Measurements from ENCODE around the gene SPDYC. TPM values are rescaled to one million over a fixed set of nuclear protein-coding genes. Genes with fewer than 3 reads are reported as not detected.

The SPDYC gene
- total RNA-seq, 1 donor from 2014 or later = not detected

DNA sequence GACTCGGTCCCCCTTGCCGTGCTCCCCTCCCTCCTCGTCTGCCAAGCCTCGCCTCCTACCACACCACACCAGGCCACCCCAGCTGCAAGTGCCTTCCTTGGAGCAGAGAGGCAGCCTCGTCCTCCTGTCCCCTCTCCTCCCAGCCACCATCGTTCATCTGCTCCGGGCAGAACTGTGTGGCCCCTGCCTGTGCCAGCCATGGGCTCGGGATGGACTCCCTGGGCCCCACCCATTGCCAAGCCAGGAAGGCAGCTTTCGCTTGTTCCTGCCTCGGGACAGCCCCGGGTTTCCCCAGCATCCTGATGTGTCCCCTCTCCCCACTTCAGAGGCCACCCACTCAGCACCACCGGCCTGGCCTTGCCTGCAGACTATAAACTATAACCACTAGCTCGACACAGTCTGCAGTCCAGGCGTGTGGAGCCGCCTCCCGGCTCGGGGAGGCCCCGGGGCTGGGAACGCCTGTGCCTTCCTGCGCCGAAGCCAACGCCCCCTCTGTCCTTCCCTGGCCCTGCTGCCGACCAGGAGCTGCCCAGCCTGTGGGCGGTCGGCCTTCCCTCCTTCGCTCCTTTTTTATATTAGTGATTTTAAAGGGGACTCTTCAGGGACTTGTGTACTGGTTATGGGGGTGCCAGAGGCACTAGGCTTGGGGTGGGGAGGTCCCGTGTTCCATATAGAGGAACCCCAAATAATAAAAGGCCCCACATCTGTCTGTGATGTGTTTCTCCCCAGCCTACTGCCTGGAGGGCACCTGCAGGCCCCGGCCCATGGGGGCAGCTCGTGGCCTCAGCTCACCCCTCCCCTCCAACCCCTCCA, 41.5 kb downstream of the SPDYC start:
- H3K4me1 Mint-ChIP-seq (ENCODE audit: unreplicated experiment) = peaks cover 12% of the 10 kb centered on the region
- no peak overlapping the region for H3K4me3 Mint-ChIP-seq (ENCODE audit: unreplicated experiment)
- TF ChIP-seq CTCF (IDR thresholded peaks at IDR 0.05; ENCODE audit: unreplicated experiment) = no peak
- no peak for DNase-seq (ENCODE audit: low spot score)
- no peaks in the 10 kb centered on the region for H3K9me3 Mint-ChIP-seq (ENCODE audit: unreplicated experiment)
- H3K27me3 Mint-ChIP-seq (ENCODE audit: unreplicated experiment) = peaks cover 7% of the 10 kb centered on the region
- peaks cover 30% of the 10 kb centered on the region for H3K36me3 Mint-ChIP-seq (ENCODE audit: low read depth, unreplicated experiment)
- H3K27ac Mint-ChIP-seq (ENCODE audit: unreplicated experiment) = no peak overlapping the region

DNA sequence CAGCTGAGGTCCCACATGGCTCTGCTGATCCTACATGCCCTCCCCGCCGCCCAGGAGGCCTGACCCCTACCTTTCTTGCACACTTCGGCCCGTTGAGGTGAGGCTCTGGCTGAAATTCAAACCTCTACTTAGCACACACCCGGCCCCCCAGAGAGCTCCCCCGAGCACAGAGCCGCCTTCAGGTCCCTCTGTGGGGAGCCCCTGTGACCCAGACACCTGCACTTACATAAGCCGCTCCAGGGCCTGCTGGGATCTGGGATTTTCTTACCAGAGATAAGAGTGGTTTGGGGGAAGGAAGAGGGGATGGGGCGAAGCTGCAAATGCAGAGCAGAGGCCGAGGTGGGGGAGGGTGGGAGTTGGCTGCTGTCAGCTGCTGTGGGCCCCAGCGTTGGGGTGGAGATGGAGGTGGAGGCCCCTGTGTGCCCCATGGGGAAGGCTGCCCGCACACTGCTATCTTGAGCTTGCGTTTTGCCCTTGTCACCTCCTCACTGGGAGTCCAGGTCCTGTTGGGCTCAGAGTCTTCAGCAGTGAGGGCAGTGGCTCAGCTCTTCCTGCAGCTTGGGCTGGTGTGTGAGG, 42.3 kb downstream of the SPDYC start:
- Mint-ChIP-seq H3K9me3 (ENCODE audit: unreplicated experiment) (no peaks in the 10 kb centered on the region), H3K4me1 (ENCODE audit: unreplicated experiment) (peaks cover 12% of the 10 kb centered on the region), H3K27me3 (ENCODE audit: unreplicated experiment) (peaks cover 6% of the 10 kb centered on the region), H3K36me3 (ENCODE audit: low read depth, unreplicated experiment) (peaks cover 30% of the 10 kb centered on the region), H3K27ac (ENCODE audit: unreplicated experiment) (no peak overlapping the region), H3K4me3 (ENCODE audit: unreplicated experiment) (no peak overlapping the region)
- TF ChIP-seq CTCF (IDR thresholded peaks at IDR 0.05; ENCODE audit: unreplicated experiment) = no peak
- DNase-seq (ENCODE audit: low spot score) = no peak

DNA sequence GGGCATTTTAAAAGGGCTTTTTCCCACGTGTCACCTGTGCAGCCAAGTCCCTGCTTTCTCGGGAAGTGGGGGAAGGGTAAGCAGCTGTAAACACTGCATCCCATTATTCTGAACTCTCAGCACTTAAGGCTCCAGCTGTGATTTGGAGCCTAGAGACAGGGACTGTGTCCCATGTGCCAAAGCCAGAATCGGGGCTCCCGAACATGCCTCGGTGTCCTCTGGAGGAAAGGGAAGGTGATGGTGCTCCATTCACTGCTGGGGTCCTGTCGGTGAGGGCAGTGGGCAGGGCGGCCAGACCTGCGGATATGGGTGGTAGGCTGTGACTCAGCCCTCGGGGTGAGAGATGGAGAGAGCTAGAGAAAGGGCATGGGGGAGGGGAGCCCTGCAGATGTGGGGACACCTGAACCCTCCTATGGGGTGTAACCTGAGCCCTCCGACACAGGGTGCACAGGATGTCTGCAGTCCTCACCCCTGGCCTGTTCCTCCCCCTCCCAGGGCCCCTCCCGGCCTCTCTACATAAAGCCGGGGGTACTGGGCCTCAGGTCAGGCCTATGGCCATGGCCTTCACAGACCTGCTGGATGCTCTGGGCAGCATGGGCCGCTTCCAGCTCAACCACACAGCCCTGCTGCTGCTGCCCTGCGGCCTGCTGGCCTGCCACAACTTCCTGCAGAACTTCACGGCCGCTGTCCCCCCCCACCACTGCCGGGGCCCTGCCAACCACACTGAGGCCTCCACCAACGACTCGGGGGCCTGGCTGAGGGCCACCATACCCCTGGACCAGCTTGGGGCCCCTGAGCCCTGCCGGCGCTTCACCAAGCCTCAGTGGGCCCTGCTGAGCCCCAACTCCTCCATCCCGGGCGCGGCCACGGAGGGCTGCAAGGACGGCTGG, 43.5 kb downstream of the SPDYC start:
- DNase-seq (ENCODE audit: low spot score) = no peak
- H3K36me3 Mint-ChIP-seq (ENCODE audit: low read depth, unreplicated experiment) = peaks cover 24% of the 10 kb centered on the region
- peaks cover 6% of the 10 kb centered on the region for H3K27me3 Mint-ChIP-seq (ENCODE audit: unreplicated experiment)
- TF ChIP-seq CTCF (IDR thresholded peaks at IDR 0.05; ENCODE audit: unreplicated experiment) = no peak
- no peak overlapping the region for H3K4me3 Mint-ChIP-seq (ENCODE audit: unreplicated experiment)
- H3K9me3 Mint-ChIP-seq (ENCODE audit: unreplicated experiment) = no peaks in the 10 kb centered on the region
- peaks cover 12% of the 10 kb centered on the region for H3K4me1 Mint-ChIP-seq (ENCODE audit: unreplicated experiment)
- H3K27ac Mint-ChIP-seq (ENCODE audit: unreplicated experiment) = no peak overlapping the region

DNA sequence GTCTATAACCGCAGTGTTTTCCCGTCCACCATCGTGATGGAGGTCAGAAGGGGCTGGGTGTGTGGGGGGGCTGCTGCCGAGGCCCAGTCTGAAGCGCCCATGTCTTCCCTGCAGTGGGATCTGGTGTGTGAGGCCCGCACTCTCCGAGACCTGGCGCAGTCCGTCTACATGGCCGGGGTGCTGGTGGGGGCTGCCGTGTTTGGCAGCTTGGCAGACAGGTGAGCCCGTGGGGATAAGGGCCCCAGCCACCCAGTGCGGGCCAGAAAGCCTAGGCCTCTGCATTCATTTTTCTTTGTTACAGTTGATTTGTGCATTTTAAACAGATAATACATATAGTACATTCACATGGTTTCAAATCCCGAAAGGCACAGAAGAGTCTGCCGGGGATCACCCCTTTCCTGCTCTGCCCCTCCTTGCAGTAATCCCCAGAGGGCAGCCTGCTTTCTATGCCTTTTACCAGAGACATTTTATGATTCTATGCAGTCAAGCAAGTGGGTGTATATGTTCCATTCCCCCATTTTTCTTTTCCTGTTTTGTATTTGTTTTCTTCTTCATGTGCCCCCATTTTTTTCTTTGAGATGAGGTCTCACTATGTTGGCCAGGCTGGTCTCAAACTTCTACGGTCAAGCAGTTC, 44.3 kb downstream of the SPDYC start:
- Mint-ChIP-seq H3K9me3 (ENCODE audit: unreplicated experiment) (no peaks in the 10 kb centered on the region), H3K4me3 (ENCODE audit: unreplicated experiment) (peak overlapping the region; percentile 66), H3K4me1 (ENCODE audit: unreplicated experiment) (peaks cover 12% of the 10 kb centered on the region), H3K27ac (ENCODE audit: unreplicated experiment) (peak overlapping the region; percentile 2), H3K27me3 (ENCODE audit: unreplicated experiment) (peaks cover 6% of the 10 kb centered on the region), H3K36me3 (ENCODE audit: low read depth, unreplicated experiment) (peaks cover 17% of the 10 kb centered on the region)
- TF ChIP-seq CTCF (IDR thresholded peaks at IDR 0.05; ENCODE audit: unreplicated experiment) = no peak
- DNase-seq (ENCODE audit: low spot score) = no peak
